Thoracic aorta (tissue), 2 donors: ENCODE measurements around the gene CCDC32. TPM values are rescaled to one million over a fixed set of nuclear protein-coding genes. Genes with fewer than 3 reads are reported as not detected.

Experiments used
- ATAC-seq: fragments of 150-250 bp; one replicate; pipeline ENCODE4 v1.8.0; 2017; ENCODE audit warnings: low read depth; ENCODE audit not compliant: insufficient number of reproducible peaks, low FRiP score
- DNase-seq: peaks from one replicate; pipeline ENCODE4 v3.0.0-alpha.2; 2020; ENCODE audit warnings: low spot score
- H3K27ac ChIP-seq, 2 donors: fragments of 200-600 bp; sonication (generic); 1 replicate in 1 of 2; 2 replicates in 1 of 2; pipeline ENCODE4 v1.5.1; 2016; ENCODE audit warnings: mild to moderate bottlenecking in 2 of 2, moderate library complexity in 2 of 2
- H3K27me3 ChIP-seq: fragments of 200-600 bp; sonication (generic); replicated peaks from 2 replicates; pipeline ENCODE4 v1.6.0; 2016; ENCODE audit warnings: mild to moderate bottlenecking; ENCODE audit not compliant: insufficient read depth
- H3K36me3 ChIP-seq: fragments of 200-600 bp; sonication (generic); one replicate; pipeline ENCODE4 v1.5.1; 2016
- H3K4me1 ChIP-seq, 2 donors: fragments of 200-600 bp; sonication (generic); 1 replicate in 1 of 2; 2 replicates in 1 of 2; pipeline versions ENCODE4 v1.5.1 to v1.6.0; 2016; ENCODE audit warnings: low read depth in 2 of 2, mild to moderate bottlenecking in 1 of 2; ENCODE audit not compliant: control insufficient read depth in 1 of 2
- H3K4me3 ChIP-seq: fragments of 200-600 bp; sonication (generic); 2 replicates; pipeline ENCODE4 v1.5.1; 2016; ENCODE audit warnings: mild to moderate bottlenecking
- H3K9me3 ChIP-seq: fragments of 200-600 bp; sonication (generic); 2 replicates; pipeline ENCODE4 v1.5.1; 2016
- CTCF ChIP-seq: fragments of 200-600 bp; sonication (generic); IDR thresholded peaks from one replicate; pipeline ENCODE4 v1.5.1; 2019; ENCODE audit warnings: antibody characterized with exemption
- total RNA-seq, 2 donors: library from RNA; depleted of rRNA; stranded (reverse); fragments of >200 nt; gene quantifications; one replicate each; pipeline versions ENCODE4 v1.1.0 to v1.2.3, GENCODE V29; 2016

Gene CCDC32
- total RNA-seq, 2 donors from 2014 or later = 15.8 to 53.1 TPM

DNA sequence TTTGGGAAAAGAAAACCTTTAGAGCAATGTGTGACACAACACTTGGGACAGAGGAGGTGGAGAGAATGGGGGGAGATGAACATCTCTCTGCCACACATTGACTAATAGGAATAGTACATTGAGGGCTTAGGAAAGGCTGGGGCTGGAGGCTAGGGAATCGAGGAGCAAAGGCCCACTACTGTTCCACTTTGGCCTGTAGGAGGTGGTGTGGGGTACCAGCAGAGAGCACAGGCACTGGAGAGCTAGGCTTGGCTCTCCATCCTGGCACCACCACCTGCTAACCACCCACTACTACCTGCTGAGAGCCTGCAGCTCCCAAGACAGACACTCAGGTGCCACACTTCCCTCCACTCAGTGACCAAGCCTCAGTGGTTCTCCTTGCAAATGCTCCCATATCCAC lies 19.4 kb downstream of the CCDC32 start:
- DNase-seq = no peak
- TF ChIP-seq CTCF = no peak
- H3K36me3 ChIP-seq = no peaks in the 10 kb centered on the region
- no peak overlapping the region for H3K4me3 ChIP-seq
- H3K4me1 ChIP-seq = peaks cover 12% of the 10 kb centered on the region in 2 donors
- H3K27ac ChIP-seq = no peak overlapping the region
- ATAC-seq = no peak
- H3K27me3 ChIP-seq = no peaks in the 10 kb centered on the region
- H3K9me3 ChIP-seq = no peaks in the 10 kb centered on the region

GRCh38 chr15:40543631-40544294 lies 21.1 kb downstream of the CCDC32 start:
- H3K9me3 ChIP-seq = no peaks in the 10 kb centered on the region
- no peak for TF ChIP-seq CTCF
- no peaks in the 10 kb centered on the region for H3K4me1 ChIP-seq
- DNase-seq = no peak
- ATAC-seq = no peak
- H3K4me3 ChIP-seq = no peak overlapping the region
- no peaks in the 10 kb centered on the region for H3K27me3 ChIP-seq
- no peaks in the 10 kb centered on the region for H3K36me3 ChIP-seq
- no peak overlapping the region for H3K27ac ChIP-seq

GRCh38 chr15:40543082-40543481 lies 21.8 kb downstream of the CCDC32 start:
- H3K4me3 ChIP-seq = no peak overlapping the region
- no peak for DNase-seq
- H3K27me3 ChIP-seq = no peaks in the 10 kb centered on the region
- no peak for ATAC-seq
- no peaks in the 10 kb centered on the region for H3K36me3 ChIP-seq
- no peaks in the 10 kb centered on the region for H3K9me3 ChIP-seq
- no peak for TF ChIP-seq CTCF
- no peak overlapping the region for H3K27ac ChIP-seq
- no peaks in the 10 kb centered on the region for H3K4me1 ChIP-seq

DNA sequence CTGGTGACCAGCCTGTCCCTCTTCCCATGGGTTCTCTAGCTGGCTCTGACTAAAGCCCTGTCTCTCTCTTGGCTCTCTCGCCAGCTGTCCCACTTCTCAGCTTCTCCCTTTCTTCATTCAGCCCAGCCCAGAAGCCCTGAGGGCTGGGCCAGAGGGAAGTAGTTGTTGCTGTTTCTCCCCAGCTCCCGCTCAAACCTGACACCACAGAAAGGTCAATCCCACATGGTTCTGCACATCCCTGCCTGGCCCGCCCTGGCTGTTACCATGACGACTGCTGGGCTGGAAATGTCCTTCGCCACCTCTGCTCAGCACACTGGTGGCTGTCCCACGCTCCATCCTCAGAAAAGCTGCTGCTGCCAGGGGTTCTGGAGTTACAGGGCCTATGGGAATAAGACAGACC lies 25.9 kb downstream of the CCDC32 start:
- no peaks in the 10 kb centered on the region for H3K27me3 ChIP-seq
- H3K27ac ChIP-seq = no peak overlapping the region
- ATAC-seq = no peak
- H3K4me3 ChIP-seq = no peak overlapping the region
- no peak for DNase-seq
- H3K4me1 ChIP-seq = no peaks in the 10 kb centered on the region
- no peaks in the 10 kb centered on the region for H3K9me3 ChIP-seq
- TF ChIP-seq CTCF = no peak
- no peaks in the 10 kb centered on the region for H3K36me3 ChIP-seq

DNA sequence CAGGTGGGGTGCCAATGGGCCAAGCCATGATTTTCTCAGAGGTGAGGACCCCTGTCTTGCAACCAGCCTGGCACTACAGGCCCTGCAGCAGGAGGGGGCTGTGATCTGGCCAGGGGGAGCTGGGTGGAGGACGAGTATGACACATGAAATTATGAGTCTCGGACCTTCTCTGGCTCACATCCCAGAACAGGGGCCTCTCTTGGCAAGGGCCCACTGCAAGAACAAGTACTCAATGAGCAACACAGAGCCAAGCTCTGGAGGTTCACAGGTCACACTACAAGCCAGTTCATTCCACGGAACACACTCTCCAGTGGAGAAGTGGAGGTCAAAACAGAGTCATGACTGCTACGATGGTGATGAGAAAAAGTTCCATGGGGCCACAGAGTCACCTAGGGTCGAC lies 28.3 kb downstream of the CCDC32 start:
- Histone ChIP-seq H3K27ac (no peak overlapping the region), H3K36me3 (no peaks in the 10 kb centered on the region), H3K4me1 (no peaks in the 10 kb centered on the region), H3K27me3 (no peaks in the 10 kb centered on the region), H3K9me3 (no peaks in the 10 kb centered on the region), H3K4me3 (no peak overlapping the region)
- TF ChIP-seq CTCF = no peak
- ATAC-seq (no peak), DNase-seq (no peak)
